ENCODE measurements around the gene RARA.

RARA gene

DNA sequence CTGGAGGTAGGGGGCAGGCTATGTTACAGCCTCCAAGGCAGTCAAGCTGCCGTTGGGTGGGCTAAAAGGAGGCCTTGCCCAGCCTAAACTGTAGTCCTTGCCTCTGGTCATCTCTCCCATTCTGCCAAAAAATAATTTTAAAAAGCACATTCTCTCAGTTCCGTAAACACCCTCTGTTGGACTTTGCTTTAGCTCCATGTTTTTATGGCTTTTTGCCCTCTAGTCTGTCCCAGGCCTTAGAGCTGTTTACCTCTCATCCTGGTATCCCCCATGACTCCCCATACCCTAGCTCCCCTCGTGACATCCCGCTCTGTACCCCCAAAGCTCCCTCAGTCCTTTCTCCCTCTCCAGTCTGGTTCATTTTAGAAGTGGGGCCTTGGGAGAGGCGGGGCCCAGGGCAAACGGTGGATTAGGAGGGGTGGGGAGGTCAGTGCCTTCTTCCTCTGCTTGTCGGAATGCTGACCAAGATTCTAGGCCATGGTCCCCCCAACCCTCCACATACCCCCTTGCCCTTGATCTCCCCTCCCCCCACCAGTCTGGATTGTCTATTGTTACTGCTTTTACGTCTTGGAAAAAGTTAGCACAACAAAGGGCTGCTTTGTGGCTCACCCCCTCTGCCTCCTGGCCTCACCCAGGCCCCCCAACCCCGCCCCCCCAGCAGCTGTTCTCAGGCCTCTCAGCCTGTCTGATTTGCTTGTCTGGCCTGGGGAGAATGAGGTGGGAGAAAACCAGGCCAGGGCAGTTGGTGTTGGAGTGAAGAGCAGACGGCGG is 37.2 kb downstream of the RARA start:
- no peak for DNase-seq (ENCODE audit: low read depth)

DNA sequence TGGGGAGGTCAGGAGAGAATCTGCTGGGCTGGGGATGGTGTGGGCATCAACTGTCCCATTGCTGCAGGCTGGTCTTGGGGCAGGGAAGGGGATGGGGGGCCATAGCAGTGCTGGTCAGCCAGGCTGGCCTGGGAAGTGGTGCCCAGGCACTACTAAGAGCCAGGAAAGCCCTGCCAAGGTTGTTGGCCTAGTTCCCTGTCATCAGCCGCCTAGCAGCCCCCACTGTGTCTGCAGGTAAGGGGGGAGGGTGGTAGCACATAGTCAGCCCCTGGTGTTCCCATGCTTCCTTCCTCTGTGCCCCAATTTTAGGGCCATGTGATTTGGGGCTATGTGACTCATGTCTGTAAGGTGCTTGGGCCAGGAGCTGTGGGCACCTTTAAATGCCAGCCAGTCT is 37.8 kb downstream of the RARA start:
- DNase-seq (ENCODE audit: low read depth), result peak; percentile 54

DNA sequence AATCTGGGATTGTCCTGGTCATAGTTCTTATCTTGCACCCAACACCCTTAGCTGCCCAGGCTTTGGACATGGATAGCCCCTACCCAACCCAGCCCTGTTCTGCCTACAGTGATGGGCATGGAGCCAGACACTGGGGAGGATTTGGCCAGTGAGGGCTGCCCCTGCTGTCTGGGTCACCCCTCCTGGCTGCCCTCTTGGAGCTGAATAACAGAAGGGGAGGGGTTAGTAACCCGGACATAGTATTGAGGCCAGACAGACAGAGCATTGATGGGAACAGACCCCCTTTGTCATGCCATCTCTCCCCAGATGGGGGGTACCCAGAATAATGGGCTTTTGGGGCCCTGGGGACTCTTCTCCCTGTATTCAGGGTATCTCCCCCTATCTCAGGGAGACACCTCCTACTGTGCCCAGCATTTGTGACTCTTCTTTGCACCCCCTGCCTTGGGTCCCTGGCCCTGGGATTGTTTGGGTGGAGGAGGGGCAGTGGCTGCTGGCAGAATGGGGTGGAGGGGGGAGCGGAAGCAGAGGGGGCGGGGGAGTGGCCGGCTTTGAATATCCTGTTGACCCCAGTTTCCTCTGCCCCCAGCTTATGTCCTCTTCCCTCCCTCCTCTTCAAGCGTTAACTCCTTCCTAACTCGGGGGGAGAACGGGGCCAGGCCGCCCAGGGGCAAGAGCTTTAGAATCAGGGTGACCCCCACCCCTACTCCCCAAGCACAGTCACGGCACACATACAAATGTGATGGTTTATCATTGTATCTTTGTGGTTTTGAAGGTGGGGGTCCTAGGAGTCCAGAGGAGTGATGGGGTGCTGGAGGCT is 38.5 kb downstream of the RARA start:
- DNase-seq (ENCODE audit: low read depth), result no peak

DNA sequence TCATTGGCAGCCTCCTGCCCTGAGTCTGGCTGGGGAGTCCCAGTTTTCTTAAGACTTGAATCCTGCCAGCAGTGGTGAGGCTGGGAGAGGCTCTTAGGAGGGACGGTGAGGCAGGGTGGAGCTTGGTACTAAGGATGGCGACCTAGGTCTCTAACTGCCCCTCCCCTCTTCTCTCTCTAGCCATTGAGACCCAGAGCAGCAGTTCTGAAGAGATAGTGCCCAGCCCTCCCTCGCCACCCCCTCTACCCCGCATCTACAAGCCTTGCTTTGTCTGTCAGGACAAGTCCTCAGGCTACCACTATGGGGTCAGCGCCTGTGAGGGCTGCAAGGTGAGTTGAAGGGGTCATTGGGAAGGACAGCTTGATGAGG is 39.1 kb downstream of the RARA start:
- DNase-seq (ENCODE audit: low read depth), result no peak

DNA sequence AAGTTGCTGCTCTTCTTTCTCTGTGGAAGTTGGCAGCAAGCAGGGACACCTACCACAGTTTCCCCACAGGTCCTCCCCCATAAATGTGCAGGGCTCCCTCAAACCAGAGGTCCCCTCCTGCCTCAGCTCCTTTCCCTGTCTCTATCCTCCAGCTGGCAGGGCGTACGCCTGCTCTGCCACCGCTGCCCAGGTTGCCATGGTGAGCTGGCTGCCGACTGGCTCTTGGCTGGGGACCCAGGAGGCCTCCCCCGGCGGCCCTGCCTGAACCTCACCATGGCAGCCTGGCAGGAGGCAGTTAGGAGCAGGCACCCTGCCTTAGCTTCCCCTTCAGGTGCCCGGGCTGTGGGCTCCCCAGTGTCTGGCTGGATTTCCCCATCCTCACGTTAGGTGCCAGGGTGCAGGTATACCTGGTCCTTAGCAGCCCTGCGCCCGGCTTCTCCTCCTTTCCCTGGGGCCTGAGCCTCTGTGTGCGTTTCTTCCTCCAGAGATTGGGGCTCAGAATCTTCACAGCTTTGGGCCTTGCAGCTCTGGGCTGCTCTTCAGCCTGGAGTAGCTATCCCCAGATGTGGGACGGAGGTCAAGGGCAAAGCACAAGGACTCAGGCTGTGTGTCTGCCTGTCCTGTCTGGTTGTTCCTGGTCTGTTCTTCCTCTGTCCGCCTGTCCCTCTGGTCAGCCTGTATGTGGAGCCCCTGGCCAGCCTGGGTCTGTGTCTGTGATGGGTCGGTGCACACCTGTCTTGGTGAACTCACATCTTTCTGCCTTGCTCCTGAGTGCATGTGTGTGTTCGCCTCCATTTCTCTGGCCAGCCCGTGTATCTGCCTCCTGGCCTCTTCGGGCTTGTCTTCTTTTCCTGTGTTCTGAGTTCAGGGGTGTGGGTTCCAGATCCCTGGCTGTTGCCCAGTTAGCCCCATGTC is 39.8 kb downstream of the RARA start:
- no peak for DNase-seq (ENCODE audit: low read depth)

DNA sequence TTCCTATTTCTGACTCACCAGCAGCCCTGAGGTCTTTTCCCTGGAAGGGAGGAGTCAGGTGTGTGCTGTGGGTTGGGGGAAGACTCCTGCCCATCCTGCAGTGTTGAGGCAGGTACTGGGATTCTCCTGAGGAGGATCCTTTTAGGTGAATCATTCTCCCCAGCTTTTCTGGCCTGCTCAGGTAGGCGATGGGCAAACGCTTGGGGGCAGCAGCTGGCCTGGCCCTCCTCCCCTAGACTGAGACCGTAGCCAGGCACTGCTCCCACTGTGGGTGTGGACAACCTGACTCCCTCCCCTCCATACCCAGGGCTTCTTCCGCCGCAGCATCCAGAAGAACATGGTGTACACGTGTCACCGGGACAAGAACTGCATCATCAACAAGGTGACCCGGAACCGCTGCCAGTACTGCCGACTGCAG is 40.5 kb downstream of the RARA start:
- no peak for DNase-seq (ENCODE audit: low read depth)

DNA sequence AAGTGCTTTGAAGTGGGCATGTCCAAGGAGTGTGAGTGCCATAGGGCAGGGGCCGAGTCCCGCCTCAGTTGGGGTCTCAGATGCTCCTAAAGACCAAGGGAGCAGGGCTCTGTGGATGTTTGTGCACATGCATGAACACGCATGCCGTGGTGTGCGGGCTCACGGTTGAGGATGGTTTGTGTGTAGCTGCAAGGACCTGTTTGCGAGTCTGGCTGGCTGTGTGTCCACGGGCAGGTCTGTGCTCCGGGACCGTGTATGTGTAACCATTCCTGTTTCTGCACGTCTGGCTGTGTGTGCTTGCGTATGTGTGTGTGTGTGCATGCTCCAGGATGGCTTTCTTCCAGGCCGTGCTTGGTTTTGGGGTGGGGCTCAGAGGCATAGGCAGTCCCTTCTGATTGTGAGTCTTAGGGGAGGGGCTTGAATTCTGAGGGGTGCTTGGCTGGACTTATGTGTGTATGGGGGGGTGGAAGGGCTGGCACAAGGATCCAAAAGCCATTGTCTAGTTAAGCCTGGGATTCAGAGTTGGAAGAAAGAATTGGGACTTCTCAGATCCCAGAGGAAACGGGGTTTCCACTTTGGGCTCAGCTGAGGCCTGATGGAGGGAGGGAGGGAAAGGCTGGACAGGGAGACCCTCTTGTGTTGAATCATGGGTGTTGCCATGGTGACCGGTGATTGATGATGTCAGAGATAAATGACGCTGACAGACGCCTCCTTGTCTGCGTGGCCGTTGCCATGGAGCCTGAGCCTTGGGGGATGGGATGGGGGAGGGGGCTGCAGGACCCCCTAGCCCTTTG is 41.1 kb downstream of the RARA start:
- DNase-seq (ENCODE audit: low read depth), result no peak

DNA sequence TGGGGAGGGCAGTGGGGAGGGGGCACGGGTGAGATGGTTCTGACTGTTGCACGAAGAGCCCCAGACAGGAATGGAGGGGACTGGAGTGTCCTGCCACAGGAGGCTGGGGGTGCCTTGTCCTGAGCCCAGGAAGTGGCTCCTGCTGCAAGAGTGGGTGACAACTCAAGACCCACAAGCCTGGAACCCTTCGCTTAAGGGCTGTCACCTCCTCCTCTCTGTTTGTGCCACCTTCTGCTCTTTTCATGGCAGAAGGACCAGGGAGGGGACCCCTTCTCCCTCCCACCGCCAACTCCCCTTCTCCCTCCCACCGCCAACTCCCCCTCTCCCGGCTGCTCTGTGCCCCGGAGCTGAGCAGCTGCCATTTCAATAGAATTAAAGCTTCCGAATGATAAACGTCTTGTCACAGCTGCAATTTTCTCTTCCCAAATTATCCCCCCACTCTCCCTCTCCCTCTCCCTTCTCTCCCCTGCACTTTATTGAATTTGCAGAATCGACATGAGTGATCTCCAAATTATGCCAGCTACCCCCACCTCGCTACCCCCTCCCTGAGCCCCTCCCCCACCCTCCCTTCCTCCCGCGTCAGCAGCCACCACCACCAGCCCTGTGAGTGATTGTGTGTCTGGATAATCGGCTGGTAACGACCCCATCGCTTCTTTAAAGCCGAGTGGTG is 41.8 kb downstream of the RARA start:
- no peak for DNase-seq (ENCODE audit: low read depth)

DNA sequence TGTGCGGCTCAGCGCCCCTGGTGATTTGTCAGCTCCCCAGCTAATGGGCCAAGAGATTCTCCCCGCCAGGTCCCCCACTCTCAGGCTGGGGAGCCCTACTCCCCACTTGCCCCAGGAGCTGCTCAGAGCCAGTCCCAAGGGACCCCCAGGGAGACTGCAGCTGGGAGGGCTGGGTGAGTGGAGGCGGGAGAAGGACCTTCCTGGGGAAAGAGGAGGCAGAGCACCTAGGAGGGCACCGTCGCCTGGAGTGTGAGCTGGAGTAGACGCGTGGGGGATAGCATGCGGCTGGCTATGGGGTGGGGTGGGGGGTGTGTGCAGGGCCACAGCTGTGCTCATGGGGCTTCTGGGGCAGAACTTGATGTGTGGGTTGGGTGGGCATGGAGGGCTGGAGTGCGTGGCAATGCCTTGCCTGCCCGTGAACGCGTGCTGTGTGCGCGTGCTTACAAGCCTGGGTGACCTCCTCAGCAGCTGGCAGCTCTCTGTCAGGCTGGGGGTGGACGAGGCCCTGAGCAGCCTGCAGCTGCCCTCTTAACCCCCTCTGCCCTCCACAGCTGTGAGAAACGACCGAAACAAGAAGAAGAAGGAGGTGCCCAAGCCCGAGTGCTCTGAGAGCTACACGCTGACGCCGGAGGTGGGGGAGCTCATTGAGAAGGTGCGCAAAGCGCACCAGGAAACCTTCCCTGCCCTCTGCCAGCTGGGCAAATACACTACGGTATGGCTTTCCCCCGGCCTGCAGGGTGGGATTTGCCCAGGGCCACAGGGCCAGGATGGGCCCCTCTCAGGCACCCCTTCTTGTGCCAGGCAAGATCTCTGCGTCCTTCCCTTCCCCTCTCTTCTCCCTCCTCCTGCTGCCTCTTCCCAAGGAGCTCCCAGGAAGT is 42.6 kb downstream of the RARA start:
- DNase-seq (ENCODE audit: low read depth), result no peak

DNA sequence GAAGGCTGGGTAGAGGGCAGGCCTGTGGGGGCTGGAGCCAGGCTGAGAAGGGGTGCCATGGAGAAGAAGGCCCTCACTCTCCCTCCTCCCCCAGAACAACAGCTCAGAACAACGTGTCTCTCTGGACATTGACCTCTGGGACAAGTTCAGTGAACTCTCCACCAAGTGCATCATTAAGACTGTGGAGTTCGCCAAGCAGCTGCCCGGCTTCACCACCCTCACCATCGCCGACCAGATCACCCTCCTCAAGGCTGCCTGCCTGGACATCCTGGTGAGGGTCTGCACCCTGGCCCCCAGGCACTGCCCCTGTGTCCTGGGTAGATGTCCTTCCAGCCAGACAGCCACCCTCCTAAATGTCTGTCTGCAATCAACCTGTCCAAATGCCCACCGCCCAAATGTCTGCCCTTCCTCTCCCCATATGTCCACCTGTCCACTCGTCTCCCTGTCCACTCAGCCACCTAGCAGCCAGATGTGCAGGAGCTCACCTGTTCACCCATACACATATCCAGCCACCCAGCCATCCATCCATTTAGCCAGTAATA is 43.3 kb downstream of the RARA start:
- no peak for DNase-seq (ENCODE audit: low read depth)

DNA sequence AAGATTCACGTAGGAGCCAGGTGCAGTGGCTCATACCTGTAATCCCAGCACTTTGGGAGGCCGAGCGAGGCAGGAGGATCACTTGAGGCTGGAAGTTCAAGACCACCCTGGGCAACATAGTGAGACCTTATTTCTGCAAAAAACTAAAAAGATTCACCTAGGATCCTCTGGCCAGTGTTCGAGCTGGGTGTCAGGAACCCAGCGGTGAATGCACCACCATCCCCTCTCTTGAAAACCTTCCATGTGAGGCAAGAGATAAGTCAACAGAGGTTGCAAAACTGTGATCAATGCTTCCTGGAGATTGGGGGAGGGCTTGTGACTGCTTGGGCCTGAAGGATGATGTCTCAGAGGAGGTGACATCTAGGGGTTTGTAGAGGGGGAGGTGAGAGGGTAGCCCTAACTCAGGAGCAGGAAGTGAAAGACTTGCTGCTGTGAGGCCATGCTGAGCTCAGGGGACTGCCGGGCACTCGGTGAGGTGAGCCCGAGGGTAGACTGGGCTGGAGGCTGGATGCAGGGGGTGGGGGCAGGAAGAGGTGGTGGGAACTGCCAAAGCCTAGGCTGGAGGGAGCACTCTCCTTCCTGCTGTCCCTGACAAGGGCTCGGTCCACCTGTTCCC is 43.9 kb downstream of the RARA start:
- no peak for DNase-seq (ENCODE audit: low read depth)

DNA sequence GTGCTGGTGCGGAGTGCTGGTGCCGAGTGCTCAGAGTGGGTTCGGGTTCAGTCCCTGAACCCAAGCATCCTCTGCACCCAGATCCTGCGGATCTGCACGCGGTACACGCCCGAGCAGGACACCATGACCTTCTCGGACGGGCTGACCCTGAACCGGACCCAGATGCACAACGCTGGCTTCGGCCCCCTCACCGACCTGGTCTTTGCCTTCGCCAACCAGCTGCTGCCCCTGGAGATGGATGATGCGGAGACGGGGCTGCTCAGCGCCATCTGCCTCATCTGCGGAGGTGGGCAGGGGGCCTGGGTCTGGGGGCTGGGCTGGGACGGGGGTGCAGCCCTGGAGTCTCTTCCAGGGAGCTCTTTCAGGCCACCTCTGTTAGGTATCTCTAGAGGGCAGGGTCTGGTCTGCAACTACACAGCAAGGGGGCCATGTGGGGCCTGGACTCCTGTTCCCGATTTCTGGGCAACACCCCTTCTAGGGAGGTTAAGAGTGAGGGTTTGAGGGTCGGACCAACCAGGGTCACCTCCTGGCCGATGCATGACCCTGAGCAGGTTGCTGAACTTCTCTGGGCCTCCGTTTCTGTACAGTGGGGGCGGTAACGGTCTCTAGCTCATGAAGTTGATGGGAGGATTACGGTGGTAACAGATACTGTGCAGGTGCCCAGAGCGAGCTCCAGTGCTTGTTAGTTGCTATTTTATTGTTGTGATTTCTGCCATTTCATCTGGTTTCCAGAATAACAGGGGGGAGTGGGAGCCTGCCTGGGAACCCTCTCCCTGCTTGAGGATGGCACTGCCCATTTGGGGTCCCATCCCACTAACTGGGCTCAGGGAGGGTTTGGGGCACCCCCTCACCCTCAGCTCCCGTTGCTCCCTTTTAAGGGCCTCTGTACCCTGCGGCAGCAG is 45.5 kb downstream of the RARA start:
- DNase-seq (ENCODE audit: low read depth), result no peak

DNA sequence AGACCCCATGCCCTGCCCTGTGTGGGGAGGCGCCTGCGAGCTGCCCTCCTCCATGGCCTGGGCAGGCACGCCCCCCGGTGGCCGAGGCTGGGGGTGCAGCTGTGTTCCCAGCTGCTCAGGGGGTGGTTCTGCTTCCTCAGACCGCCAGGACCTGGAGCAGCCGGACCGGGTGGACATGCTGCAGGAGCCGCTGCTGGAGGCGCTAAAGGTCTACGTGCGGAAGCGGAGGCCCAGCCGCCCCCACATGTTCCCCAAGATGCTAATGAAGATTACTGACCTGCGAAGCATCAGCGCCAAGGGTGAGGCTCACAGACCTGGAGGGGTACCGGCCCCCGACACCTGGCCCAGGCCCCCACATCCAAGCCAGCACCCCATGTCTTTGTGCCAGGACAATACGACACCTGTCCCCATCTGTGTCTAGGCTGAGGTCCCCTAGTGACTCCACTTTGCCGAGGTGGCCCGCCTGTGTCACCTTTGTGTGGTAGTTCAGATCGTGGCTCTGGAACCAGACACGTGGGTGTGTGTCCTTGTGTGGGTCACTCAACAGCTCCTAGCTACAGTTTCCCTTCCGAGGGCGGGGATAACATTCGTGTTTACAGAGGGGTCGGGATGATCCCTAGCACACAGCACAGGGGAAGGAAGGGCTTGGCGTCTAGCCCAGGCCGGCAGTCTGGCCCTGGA is 46.3 kb downstream of the RARA start:
- DNase-seq (ENCODE audit: low read depth), result peak; percentile 43

DNA sequence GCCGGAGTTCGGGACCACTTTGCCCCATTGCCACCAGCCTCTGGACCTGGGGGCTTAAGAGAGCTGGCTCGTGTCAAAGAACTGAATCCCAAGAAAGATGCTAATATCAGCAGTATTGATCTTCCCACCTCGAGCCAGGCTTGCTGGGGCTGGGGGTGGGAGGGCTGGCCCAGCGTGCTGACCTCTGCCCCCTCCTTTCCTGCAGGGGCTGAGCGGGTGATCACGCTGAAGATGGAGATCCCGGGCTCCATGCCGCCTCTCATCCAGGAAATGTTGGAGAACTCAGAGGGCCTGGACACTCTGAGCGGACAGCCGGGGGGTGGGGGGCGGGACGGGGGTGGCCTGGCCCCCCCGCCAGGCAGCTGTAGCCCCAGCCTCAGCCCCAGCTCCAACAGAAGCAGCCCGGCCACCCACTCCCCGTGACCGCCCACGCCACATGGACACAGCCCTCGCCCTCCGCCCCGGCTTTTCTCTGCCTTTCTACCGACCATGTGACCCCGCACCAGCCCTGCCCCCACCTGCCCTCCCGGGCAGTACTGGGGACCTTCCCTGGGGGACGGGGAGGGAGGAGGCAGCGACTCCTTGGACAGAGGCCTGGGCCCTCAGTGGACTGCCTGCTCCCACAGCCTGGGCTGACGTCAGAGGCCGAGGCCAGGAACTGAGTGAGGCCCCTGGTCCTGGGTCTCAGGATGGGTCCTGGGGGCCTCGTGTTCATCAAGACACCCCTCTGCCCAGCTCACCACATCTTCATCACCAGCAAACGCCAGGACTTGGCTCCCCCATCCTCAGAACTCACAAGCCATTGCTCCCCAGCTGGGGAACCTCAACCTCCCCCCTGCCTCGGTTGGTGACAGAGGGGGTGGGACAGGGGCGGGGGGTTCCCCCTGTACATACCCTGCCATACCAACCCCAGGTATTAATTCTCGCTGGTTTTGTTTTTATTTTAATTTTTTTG is 47.1 kb downstream of the RARA start:
- DNase-seq (ENCODE audit: low read depth), result no peak

DNA sequence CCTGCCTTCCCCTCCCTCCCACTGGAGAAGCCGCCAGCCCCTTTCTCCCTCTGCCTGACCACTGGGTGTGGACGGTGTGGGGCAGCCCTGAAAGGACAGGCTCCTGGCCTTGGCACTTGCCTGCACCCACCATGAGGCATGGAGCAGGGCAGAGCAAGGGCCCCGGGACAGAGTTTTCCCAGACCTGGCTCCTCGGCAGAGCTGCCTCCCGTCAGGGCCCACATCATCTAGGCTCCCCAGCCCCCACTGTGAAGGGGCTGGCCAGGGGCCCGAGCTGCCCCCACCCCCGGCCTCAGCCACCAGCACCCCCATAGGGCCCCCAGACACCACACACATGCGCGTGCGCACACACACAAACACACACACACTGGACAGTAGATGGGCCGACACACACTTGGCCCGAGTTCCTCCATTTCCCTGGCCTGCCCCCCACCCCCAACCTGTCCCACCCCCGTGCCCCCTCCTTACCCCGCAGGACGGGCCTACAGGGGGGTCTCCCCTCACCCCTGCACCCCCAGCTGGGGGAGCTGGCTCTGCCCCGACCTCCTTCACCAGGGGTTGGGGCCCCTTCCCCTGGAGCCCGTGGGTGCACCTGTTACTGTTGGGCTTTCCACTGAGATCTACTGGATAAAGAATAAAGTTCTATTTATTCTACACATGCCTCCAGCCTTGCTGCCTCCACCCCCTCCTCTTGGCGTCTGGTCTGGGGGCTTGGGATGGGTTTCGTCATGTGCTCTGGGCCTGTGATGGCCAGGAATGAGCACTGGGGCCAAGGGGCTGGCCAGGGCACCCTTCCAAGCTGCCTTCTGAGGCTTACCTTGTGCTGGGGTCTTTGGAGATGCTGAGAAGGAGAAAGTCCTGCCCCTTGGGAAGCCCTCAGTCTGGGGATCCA is 48.3 kb downstream of the RARA start:
- DNase-seq (ENCODE audit: low read depth), result no peak
